ENCODE data around the gene ZNF865. TPM values are rescaled to one million over a fixed set of nuclear protein-coding genes. Genes with fewer than 3 reads are reported as not detected.
A peak's percentile ranks its signal among the peaks of the same experiment; 100 is the strongest.

ZNF865 gene
- 10 to 100 TPM in 1 of 2 donors, 1 to 10 TPM in 1; 6.5 to 14.8 TPM for total RNA-seq

- ATAC-seq (peak; percentile 49), DNase-seq (peak; percentile 69 to 75 (median 70))
- no peaks in the 10 kb centered on the region for H3K36me3 ChIP-seq (replicated peaks in 1 of 2; ENCODE audit: insufficient read depth in 1 of 2, low read depth in 2 of 2)
- H3K4me3 ChIP-seq, result peak within 1 kb of the TSS; percentile 84 to 86
- peak; percentile 42 to 90 (median 71) for TF ChIP-seq CTCF (IDR thresholded peaks at IDR 0.05)
- peak in 1 of 3 donors; percentile 11 for TF ChIP-seq POLR2A (IDR thresholded peaks at IDR 0.05)
- H3K9me3 ChIP-seq, result no peaks in the 10 kb centered on the region
- intact Hi-C loops (cut with DNase I), result no loop called here
- H3K27me3 ChIP-seq, result no peaks in the 10 kb centered on the region
- peaks cover 31% of the 10 kb centered on the region for H3K4me1 ChIP-seq
- 0 to 3% methylated on average over 16 to 21 of the region's 44 CpGs for WGBS, 2 donors
- peak within 1 kb of the TSS; percentile 82 to 94 (median 85) for H3K27ac ChIP-seq
Measured at GRCh38 chr19:55605637-55606470, at the start of gene ZNF865. Gene ZNF865, plus strand, starts transcription at chr19:55605647. Its CDS starts 7,972 bp downstream, at chr19:55613619.

GRCh38 chr19:55559684-55560083 is 45.8 kb upstream of the ZNF865 start:
- Histone ChIP-seq H3K4me3 (no peak overlapping the region), H3K4me1 (peaks cover 13% of the 10 kb centered on the region), H3K27me3 (peaks cover 0 to 3% of the 10 kb centered on the region in 2 donors), H3K27ac (no peak overlapping the region), H3K36me3 (replicated peaks in 1 of 2; ENCODE audit: insufficient read depth in 1 of 2, low read depth in 2 of 2) (no peaks in the 10 kb centered on the region), H3K9me3 (no peaks in the 10 kb centered on the region)
- intact Hi-C loops (cut with DNase I), result no loop called here
- no peak for TF ChIP-seq CTCF (IDR thresholded peaks at IDR 0.05)
- no peak for TF ChIP-seq POLR2A (IDR thresholded peaks at IDR 0.05)
- 71 to 83% methylated on average over 7 to 9 of the region's 9 CpGs for WGBS, 2 donors
- no peak for DNase-seq
- ATAC-seq, result no peak

GRCh38 chr19:55563261-55563690 is 42.2 kb upstream of the ZNF865 start:
- ATAC-seq (peak; percentile 85), DNase-seq (peak; percentile 36 to 80 (median 74))
- Histone ChIP-seq H3K4me1 (peaks cover 16% of the 10 kb centered on the region), H3K27ac (peak overlapping the region; percentile 42 to 77 (median 60)), H3K9me3 (no peaks in the 10 kb centered on the region), H3K36me3 (replicated peaks in 1 of 2; ENCODE audit: insufficient read depth in 1 of 2, low read depth in 2 of 2) (no peaks in the 10 kb centered on the region), H3K27me3 (peaks cover 0 to 3% of the 10 kb centered on the region in 2 donors), H3K4me3 (no peak overlapping the region)
- intact Hi-C loops (cut with DNase I), result no loop called here
- WGBS, 2 donors, result 44 to 55% methylated on average over 12 of the region's 12 CpGs
- no peak for TF ChIP-seq CTCF (IDR thresholded peaks at IDR 0.05)
- peak; percentile 38 to 78 (median 70) for TF ChIP-seq POLR2A (IDR thresholded peaks at IDR 0.05)

GRCh38 chr19:55566823-55567222 is 38.6 kb upstream of the ZNF865 start:
- Histone ChIP-seq H3K36me3 (replicated peaks in 1 of 2; ENCODE audit: insufficient read depth in 1 of 2, low read depth in 2 of 2) (no peaks in the 10 kb centered on the region), H3K9me3 (no peaks in the 10 kb centered on the region), H3K4me1 (peaks cover 16% of the 10 kb centered on the region), H3K27me3 (no peaks in the 10 kb centered on the region), H3K27ac (no peak overlapping the region), H3K4me3 (no peak overlapping the region)
- ATAC-seq (no peak), DNase-seq (no peak)
- TF ChIP-seq CTCF (IDR thresholded peaks at IDR 0.05) (no peak), POLR2A (IDR thresholded peaks at IDR 0.05) (no peak)
- intact Hi-C loops (cut with DNase I), result no loop called here
- WGBS, 2 donors, result 41 to 57% methylated on average over 9 of the region's 9 CpGs

Data from body of pancreas (tissue), 4 donors.